ENCODE data around the gene MAPKAPK2.

- TF ChIP-seq POLR2A (IDR thresholded peaks at IDR 0.05; ENCODE audit: low read depth, low read length) (no peak), TAF1 (IDR thresholded peaks at IDR 0.05; ENCODE audit: low read depth, low read length) (no peak), POLR2AphosphoS5 (IDR thresholded peaks at IDR 0.05; ENCODE audit: low read depth, low read length) (no peak; the same call in 1 of the 2 replicates), PAX5 (IDR thresholded peaks at IDR 0.05; ENCODE audit: insufficient read depth, low read length, severe bottlenecking) (no peak), SPI1 (IDR thresholded peaks at IDR 0.05; ENCODE audit: low read depth, low read length) (no peak)
These were observed 52.4 kb downstream of the MAPKAPK2 start for GRCh38 chr1:206736878-206737728.
